ENCODE measurements around the gene CLIC5.

- no peak for TF ChIP-seq CTCF (IDR thresholded peaks at IDR 0.05)
- no peak for TF ChIP-seq POLR2AphosphoS5 (IDR thresholded peaks at IDR 0.05)
Observed at GRCh38 chr6:45892696-45893245, 122.9 kb downstream of the CLIC5 start.

All from suprapubic skin (tissue), 3 donors.